ENCODE data around the gene TMEM30A.

TMEM30A gene

GRCh38 chr6:75222261-75222660 is 62.3 kb downstream of the TMEM30A start:
- Histone ChIP-seq H3K36me3 (replicated peaks; ENCODE audit: insufficient read depth, low read length) (no peaks in the 10 kb centered on the region), H2AFZ (ENCODE audit: low read length) (no peak overlapping the region)

GRCh38 chr6:75221116-75221515 is 63.5 kb downstream of the TMEM30A start:
- H3K36me3 ChIP-seq (replicated peaks; ENCODE audit: insufficient read depth, low read length): no peaks in the 10 kb centered on the region
- no peak overlapping the region for H3K9ac ChIP-seq (ENCODE audit: low read length)
- no peaks in the 10 kb centered on the region for H3K9me3 ChIP-seq (replicated peaks; ENCODE audit: insufficient read depth, low read length)
- H3K9me2 ChIP-seq (replicated peaks; ENCODE audit: insufficient read depth, low read length): no peaks in the 10 kb centered on the region
- DNase-seq: no peak
- no peaks in the 10 kb centered on the region for H3K79me2 ChIP-seq (ENCODE audit: low read length)
- no peak overlapping the region for H2AFZ ChIP-seq (ENCODE audit: low read length)
- no peaks in the 10 kb centered on the region for H3K4me1 ChIP-seq (ENCODE audit: low read length)
- no peaks in the 10 kb centered on the region for H4K20me1 ChIP-seq (ENCODE audit: insufficient read depth, low read length)
- no peak overlapping the region for H3K4me2 ChIP-seq (ENCODE audit: low read depth, low read length)
- H3K27ac ChIP-seq (ENCODE audit: low read length): no peak overlapping the region
- no peaks in the 10 kb centered on the region for H3K27me3 ChIP-seq (replicated peaks; ENCODE audit: insufficient read depth, low read length)
- no peak overlapping the region for H3K4me3 ChIP-seq (ENCODE audit: low read length)
- no peaks in the 10 kb centered on the region for H3F3A ChIP-seq (ENCODE audit: insufficient read depth, low read length)
- TF ChIP-seq CTCF (IDR thresholded peaks at IDR 0.05; ENCODE audit: low read length) (no peak), EZH2phosphoT487 (IDR thresholded peaks at IDR 0.05; ENCODE audit: low read length) (no peak), EZH2 (optimal IDR thresholded peaks at IDR 0.05; ENCODE audit: low read depth, low read length) (no peak)

More at GRCh38 chr6:75222261-75222660, 62.3 kb downstream of the TMEM30A start:
- no peak overlapping the region for H3K27ac ChIP-seq (ENCODE audit: low read length)
- no peak for TF ChIP-seq CTCF (IDR thresholded peaks at IDR 0.05; ENCODE audit: low read length)
- TF ChIP-seq EZH2phosphoT487 (IDR thresholded peaks at IDR 0.05; ENCODE audit: low read length): no peak
- TF ChIP-seq EZH2 (optimal IDR thresholded peaks at IDR 0.05; ENCODE audit: low read depth, low read length): no peak
- no peaks in the 10 kb centered on the region for H4K20me1 ChIP-seq (ENCODE audit: insufficient read depth, low read length)
- no peak overlapping the region for H3K4me3 ChIP-seq (ENCODE audit: low read length)
- H3K79me2 ChIP-seq (ENCODE audit: low read length): no peaks in the 10 kb centered on the region
- DNase-seq: no peak
- H3F3A ChIP-seq (ENCODE audit: insufficient read depth, low read length): no peaks in the 10 kb centered on the region
- H3K4me2 ChIP-seq (ENCODE audit: low read depth, low read length): no peak overlapping the region
- H3K4me1 ChIP-seq (ENCODE audit: low read length): no peaks in the 10 kb centered on the region
- no peaks in the 10 kb centered on the region for H3K9me2 ChIP-seq (replicated peaks; ENCODE audit: insufficient read depth, low read length)
- H3K9me3 ChIP-seq (replicated peaks; ENCODE audit: insufficient read depth, low read length): no peaks in the 10 kb centered on the region
- no peak overlapping the region for H3K9ac ChIP-seq (ENCODE audit: low read length)
- H3K27me3 ChIP-seq (replicated peaks; ENCODE audit: insufficient read depth, low read length): no peaks in the 10 kb centered on the region

GRCh38 chr6:75220357-75220756 is 64.2 kb downstream of the TMEM30A start:
- TF ChIP-seq CTCF (IDR thresholded peaks at IDR 0.05; ENCODE audit: low read length) (no peak), EZH2phosphoT487 (IDR thresholded peaks at IDR 0.05; ENCODE audit: low read length) (no peak), EZH2 (optimal IDR thresholded peaks at IDR 0.05; ENCODE audit: low read depth, low read length) (no peak)
- Histone ChIP-seq H3F3A (ENCODE audit: insufficient read depth, low read length) (no peaks in the 10 kb centered on the region), H3K4me2 (ENCODE audit: low read depth, low read length) (no peak overlapping the region), H3K4me1 (ENCODE audit: low read length) (no peaks in the 10 kb centered on the region), H3K9me3 (replicated peaks; ENCODE audit: insufficient read depth, low read length) (no peaks in the 10 kb centered on the region), H3K27me3 (replicated peaks; ENCODE audit: insufficient read depth, low read length) (no peaks in the 10 kb centered on the region), H3K9ac (ENCODE audit: low read length) (no peak overlapping the region), H4K20me1 (ENCODE audit: insufficient read depth, low read length) (no peaks in the 10 kb centered on the region), H3K27ac (ENCODE audit: low read length) (no peak overlapping the region), H3K36me3 (replicated peaks; ENCODE audit: insufficient read depth, low read length) (no peaks in the 10 kb centered on the region), H3K79me2 (ENCODE audit: low read length) (no peaks in the 10 kb centered on the region), H3K9me2 (replicated peaks; ENCODE audit: insufficient read depth, low read length) (no peaks in the 10 kb centered on the region), H3K4me3 (ENCODE audit: low read length) (no peak overlapping the region), H2AFZ (ENCODE audit: low read length) (no peak overlapping the region)
- DNase-seq: no peak

Data from MM.1S (cell line).